SJSA1 (cell line): ENCODE data around the gene PTPN9. TPM values are rescaled to one million over a fixed set of nuclear protein-coding genes. Genes with fewer than 3 reads are reported as not detected.
"Not testable (repeated sequence)": the region's sequence is repeated elsewhere in the genome, so short reads cannot be mapped to it uniquely, and the experiment has no call there.

Experiments used
- DNase-seq, 2 experiments: peaks; one replicate each; pipeline ENCODE4 v3.0.0-alpha.2; 2015 to 2020; ENCODE audit warnings: low spot score in 2 of 2, low read depth in 1 of 2
- H3K27ac ChIP-seq: fragments of 250-450 bp; sonication (Bioruptor Pico); 2 replicates; pipeline ENCODE4 v1.5.1; 2020; ENCODE audit warnings: mild to moderate bottlenecking, moderate library complexity
- H3K27me3 ChIP-seq: fragments of 250-450 bp; sonication (Bioruptor Pico); replicated peaks from 2 replicates; pipeline ENCODE4 v1.5.1; 2020; ENCODE audit warnings: mild to moderate bottlenecking, moderate library complexity
- H3K36me3 ChIP-seq: fragments of 250-450 bp; sonication (Bioruptor Pico); 2 replicates; pipeline ENCODE4 v1.5.1; 2020; ENCODE audit warnings: mild to moderate bottlenecking
- H3K4me1 ChIP-seq: fragments of 250-450 bp; sonication (Bioruptor Pico); replicated peaks from 2 replicates; pipeline ENCODE4 v1.6.1; 2021; ENCODE audit warnings: mild to moderate bottlenecking
- H3K4me3 ChIP-seq: fragments of 250-450 bp; sonication (Bioruptor Pico); 2 replicates; pipeline ENCODE4 v1.5.1; 2020; ENCODE audit warnings: mild to moderate bottlenecking
- H3K9me3 ChIP-seq: fragments of 250-450 bp; sonication (Bioruptor Pico); replicated peaks from 2 replicates; pipeline ENCODE4 v1.5.1; 2020; ENCODE audit warnings: mild to moderate bottlenecking
- total RNA-seq: library from RNA; depleted of rRNA; stranded (reverse); fragments of >200 nt; shearing (Covaris generic); gene quantifications from 2 replicates; pipeline ENCODE4 v1.2.3, GENCODE V29; 2014

The PTPN9 gene
- total RNA-seq, 1 experiment from 2014 or later = 35.1 TPM

GRCh38 chr15:75532413-75533250 is 46.5 kb downstream of the PTPN9 start:
- DNase-seq = peak; percentile 30 to 44
- Histone ChIP-seq H3K27ac (no peak overlapping the region), H3K36me3 (peaks cover 12% of the 10 kb centered on the region), H3K27me3 (no peaks in the 10 kb centered on the region), H3K4me1 (peaks cover 13% of the 10 kb centered on the region), H3K4me3 (no peak overlapping the region), H3K9me3 (no peaks in the 10 kb centered on the region)

- Histone ChIP-seq H3K9me3 (no peaks in the 10 kb centered on the region), H3K4me1 (peaks cover 13% of the 10 kb centered on the region), H3K27ac (no peak overlapping the region), H3K36me3 (peaks cover 25% of the 10 kb centered on the region), H3K4me3 (no peak overlapping the region), H3K27me3 (no peaks in the 10 kb centered on the region)
- DNase-seq = no peak
Observed at GRCh38 chr15:75531041-75531450, 48.1 kb downstream of the PTPN9 start.

GRCh38 chr15:75530169-75530568 is 48.9 kb downstream of the PTPN9 start:
- H3K27me3 ChIP-seq = no peaks in the 10 kb centered on the region
- H3K36me3 ChIP-seq = peaks cover 31% of the 10 kb centered on the region
- DNase-seq = no peak

GRCh38 chr15:75525756-75526155 is 53.4 kb downstream of the PTPN9 start:
- not testable (repeated sequence) for H3K4me1 ChIP-seq, H3K27ac ChIP-seq, H3K9me3 ChIP-seq, H3K27me3 ChIP-seq, H3K4me3 ChIP-seq
- peak in 1 of 2 experiments; percentile 33 for DNase-seq
- peaks cover 58% of the 10 kb centered on the region for H3K36me3 ChIP-seq

More at GRCh38 chr15:75530169-75530568, 48.9 kb downstream of the PTPN9 start:
- H3K9me3 ChIP-seq = no peaks in the 10 kb centered on the region
- no peak overlapping the region for H3K4me3 ChIP-seq
- peaks cover 16% of the 10 kb centered on the region for H3K4me1 ChIP-seq
- H3K27ac ChIP-seq = no peak overlapping the region

GRCh38 chr15:75523011-75523410 is 56.1 kb downstream of the PTPN9 start:
- no peaks in the 10 kb centered on the region for H3K27me3 ChIP-seq
- H3K9me3 ChIP-seq = no peaks in the 10 kb centered on the region
- no peak overlapping the region for H3K27ac ChIP-seq
- peaks cover 80% of the 10 kb centered on the region for H3K36me3 ChIP-seq
- DNase-seq = no peak
- no peak overlapping the region for H3K4me3 ChIP-seq
- peaks cover 3% of the 10 kb centered on the region; the same call in 1 of the 2 replicates for H3K4me1 ChIP-seq

GRCh38 chr15:75517233-75517632 is 61.9 kb downstream of the PTPN9 start:
- Histone ChIP-seq H3K4me3 (no peak overlapping the region), H3K36me3 (peaks cover 74% of the 10 kb centered on the region), H3K27me3 (no peaks in the 10 kb centered on the region), H3K4me1 (peaks cover 10% of the 10 kb centered on the region; the same call in 1 of the 2 replicates), H3K27ac (no peak overlapping the region), H3K9me3 (no peaks in the 10 kb centered on the region)
- DNase-seq = no peak

GRCh38 chr15:75508840-75509532 is 70.1 kb downstream of the PTPN9 start:
- no peak overlapping the region for H3K4me3 ChIP-seq
- peak in 1 of 2 experiments; percentile 29 for DNase-seq
- no peaks in the 10 kb centered on the region for H3K27me3 ChIP-seq
- H3K27ac ChIP-seq = no peak overlapping the region
- H3K9me3 ChIP-seq = no peaks in the 10 kb centered on the region
- no peaks in the 10 kb centered on the region for H3K4me1 ChIP-seq
- H3K36me3 ChIP-seq = peaks cover 64% of the 10 kb centered on the region

GRCh38 chr15:75502360-75502759 is 76.8 kb downstream of the PTPN9 start:
- H3K27ac ChIP-seq = no peak overlapping the region
- no peak for DNase-seq
- H3K36me3 ChIP-seq = peaks cover 47% of the 10 kb centered on the region
- H3K27me3 ChIP-seq = no peaks in the 10 kb centered on the region
- no peaks in the 10 kb centered on the region for H3K4me1 ChIP-seq
- H3K9me3 ChIP-seq = no peaks in the 10 kb centered on the region
- no peak overlapping the region for H3K4me3 ChIP-seq

- no peak for DNase-seq
- H3K4me1 ChIP-seq = no peaks in the 10 kb centered on the region
- no peak overlapping the region for H3K4me3 ChIP-seq
- peaks cover 40% of the 10 kb centered on the region for H3K36me3 ChIP-seq
- no peaks in the 10 kb centered on the region for H3K9me3 ChIP-seq
- no peak overlapping the region for H3K27ac ChIP-seq
- H3K27me3 ChIP-seq = no peaks in the 10 kb centered on the region
Observed at GRCh38 chr15:75493732-75494131, 85.4 kb downstream of the PTPN9 start.

GRCh38 chr15:75483961-75484360 is 95.2 kb downstream of the PTPN9 start:
- Histone ChIP-seq H3K4me3 (no peak overlapping the region), H3K27ac (no peak overlapping the region), H3K4me1 (no peaks in the 10 kb centered on the region), H3K36me3 (peaks cover 49% of the 10 kb centered on the region), H3K27me3 (no peaks in the 10 kb centered on the region), H3K9me3 (no peaks in the 10 kb centered on the region)
- no peak for DNase-seq

- H3K4me3 ChIP-seq, H3K9me3 ChIP-seq, DNase-seq, H3K27me3 ChIP-seq, H3K4me1 ChIP-seq, H3K27ac ChIP-seq: not testable (repeated sequence)
- peaks cover 51% of the 10 kb centered on the region for H3K36me3 ChIP-seq
Observed at GRCh38 chr15:75483556-75483955, 95.6 kb downstream of the PTPN9 start.

GRCh38 chr15:75483106-75483505 is 96.0 kb downstream of the PTPN9 start:
- Histone ChIP-seq H3K4me3 (no peak overlapping the region), H3K36me3 (peaks cover 53% of the 10 kb centered on the region), H3K9me3 (no peaks in the 10 kb centered on the region), H3K27ac (no peak overlapping the region), H3K27me3 (no peaks in the 10 kb centered on the region), H3K4me1 (no peaks in the 10 kb centered on the region)
- DNase-seq = no peak

- not testable (repeated sequence) for DNase-seq, H3K4me3 ChIP-seq, H3K27ac ChIP-seq, H3K27me3 ChIP-seq, H3K9me3 ChIP-seq, H3K4me1 ChIP-seq
- H3K36me3 ChIP-seq = peaks cover 60% of the 10 kb centered on the region
Observed at GRCh38 chr15:75480463-75480862, 98.7 kb downstream of the PTPN9 start.

- Histone ChIP-seq H3K36me3 (peaks cover 64% of the 10 kb centered on the region), H3K27ac (no peak overlapping the region), H3K4me1 (no peaks in the 10 kb centered on the region), H3K27me3 (no peaks in the 10 kb centered on the region), H3K4me3 (no peak overlapping the region), H3K9me3 (no peaks in the 10 kb centered on the region)
- DNase-seq = no peak
Observed at GRCh38 chr15:75479670-75480069, 99.4 kb downstream of the PTPN9 start.
